WERI-Rb-1 (cell line): ENCODE results near the gene ATP6V1G1.
A peak's percentile ranks its signal among the peaks of the same experiment; 100 is the strongest.

Experiments
- DNase-seq: peaks from one replicate; pipeline ENCODE4 v3.0.0-alpha.2; 2020
- H3K27ac ChIP-seq: fragments of 250-450 bp; sonication (Bioruptor Pico); 2 replicates; pipeline ENCODE4 v1.5.1; 2020; ENCODE audit warnings: mild to moderate bottlenecking, moderate library complexity
- H3K27me3 ChIP-seq: fragments of 250-450 bp; sonication (Bioruptor Pico); 2 replicates; pipeline ENCODE4 v1.5.1; 2021; ENCODE audit warnings: mild to moderate bottlenecking, low read depth, moderate library complexity; ENCODE audit not compliant: insufficient read depth, severe bottlenecking
- H3K36me3 ChIP-seq: fragments of 250-450 bp; sonication (Bioruptor Pico); 2 replicates; pipeline ENCODE4 v1.5.1; 2020; ENCODE audit warnings: mild to moderate bottlenecking, moderate library complexity
- H3K4me3 ChIP-seq: 2 replicates; pipeline ENCODE4 v1.5.1; 2011; ENCODE audit warnings: low read depth, mild to moderate bottlenecking, control low read depth, low read length
- H3K9me3 ChIP-seq: fragments of 250-450 bp; sonication (Bioruptor Pico); 2 replicates; pipeline ENCODE4 v1.5.1; 2021; ENCODE audit warnings: mild to moderate bottlenecking, moderate library complexity; ENCODE audit not compliant: severe bottlenecking
- CTCF ChIP-seq: IDR thresholded peaks from 2 replicates; pipeline ENCODE4 v1.5.1; 2011; ENCODE audit warnings: low read depth, mild to moderate bottlenecking, control low read depth, inconsistent platforms, low read length

Gene ATP6V1G1

DNA sequence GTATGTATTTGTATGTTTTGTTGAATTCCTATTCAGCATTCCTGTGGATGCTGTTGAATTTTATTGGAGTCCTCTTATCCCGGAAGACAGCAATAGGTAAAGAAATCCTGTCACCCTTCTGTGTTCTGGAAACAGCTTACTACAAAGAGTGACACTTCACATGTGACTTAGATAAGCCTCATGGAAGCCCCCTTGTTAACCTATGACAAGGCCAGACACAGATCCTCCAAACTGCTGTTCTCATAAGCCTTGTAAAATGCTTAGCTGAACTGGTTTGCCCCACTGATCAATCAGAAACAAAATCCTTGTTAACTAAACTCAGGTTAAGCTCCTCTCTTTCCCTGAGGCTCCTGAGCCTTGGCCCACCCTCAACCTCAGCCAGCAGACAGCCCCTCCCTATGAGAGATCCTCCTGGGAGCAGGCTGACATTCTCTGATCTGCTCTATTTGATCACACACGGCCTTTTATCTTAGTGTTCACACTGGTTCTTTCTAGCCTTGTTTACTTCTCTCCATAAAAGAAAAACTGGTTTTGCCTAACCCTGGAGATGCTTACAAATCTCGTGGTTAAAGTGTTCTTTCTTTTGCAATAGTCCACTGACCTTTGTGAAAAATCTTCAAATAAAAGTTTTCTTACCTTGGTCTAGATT is 29.4 kb upstream of the ATP6V1G1 start:
- Histone ChIP-seq H3K9me3 (no peaks in the 10 kb centered on the region), H3K4me3 (no peak overlapping the region), H3K27ac (peak overlapping the region; percentile 54), H3K27me3 (no peaks in the 10 kb centered on the region), H3K36me3 (no peaks in the 10 kb centered on the region)
- DNase-seq: peak; percentile 92
- TF ChIP-seq CTCF: no peak

- H3K4me3 ChIP-seq: no peak overlapping the region
- TF ChIP-seq CTCF: no peak
- H3K27me3 ChIP-seq: no peaks in the 10 kb centered on the region
- H3K9me3 ChIP-seq: no peaks in the 10 kb centered on the region
- no peaks in the 10 kb centered on the region for H3K36me3 ChIP-seq
- no peak for DNase-seq
- H3K27ac ChIP-seq: no peak overlapping the region
Measured at GRCh38 chr9:114559830-114560513, 27.6 kb upstream of the ATP6V1G1 start.

DNA sequence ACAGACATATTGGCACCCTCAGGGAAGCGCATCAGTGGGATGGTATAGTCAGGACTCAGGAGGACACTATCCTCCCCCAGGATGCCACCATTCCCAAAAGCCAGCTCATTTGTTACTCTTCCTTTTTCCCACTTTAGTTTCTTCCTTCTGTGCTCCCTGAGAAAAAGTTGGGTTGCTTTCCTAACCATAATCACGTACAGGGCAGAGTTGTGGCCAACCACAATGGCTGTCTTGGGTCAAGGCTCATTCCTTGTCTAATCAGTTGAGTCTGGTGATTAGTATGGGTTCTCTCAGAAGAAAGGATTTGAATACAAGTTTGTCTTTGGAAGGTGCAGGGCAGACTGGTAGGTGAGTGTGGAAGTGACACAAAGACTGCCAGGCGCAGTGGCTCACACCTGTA is 26.6 kb upstream of the ATP6V1G1 start:
- DNase-seq: no peak
- no peak overlapping the region for H3K27ac ChIP-seq
- no peaks in the 10 kb centered on the region for H3K9me3 ChIP-seq
- no peaks in the 10 kb centered on the region for H3K27me3 ChIP-seq
- no peak overlapping the region for H3K4me3 ChIP-seq
- no peak for TF ChIP-seq CTCF
- no peaks in the 10 kb centered on the region for H3K36me3 ChIP-seq

DNA sequence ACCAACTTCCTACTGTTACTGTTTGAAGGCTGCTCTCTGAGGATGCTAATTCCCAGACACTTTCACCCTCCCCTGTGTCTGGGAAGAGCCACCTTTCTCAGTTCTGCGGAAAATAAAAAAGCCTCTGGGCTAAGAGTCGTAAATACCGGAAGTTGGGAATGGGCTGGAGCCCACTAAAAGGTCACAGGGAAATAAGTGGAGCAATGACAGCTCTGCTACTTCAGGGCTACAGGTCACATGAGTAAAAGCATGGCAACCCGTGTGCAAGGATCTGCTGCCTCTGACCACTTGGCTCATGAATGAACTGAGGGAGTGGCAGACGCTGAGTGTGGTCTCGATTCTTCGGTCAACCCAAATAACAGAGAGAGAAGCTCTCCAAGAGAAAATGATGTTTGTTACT is 25.8 kb upstream of the ATP6V1G1 start:
- Histone ChIP-seq H3K36me3 (no peaks in the 10 kb centered on the region), H3K4me3 (no peak overlapping the region), H3K27ac (no peak overlapping the region), H3K9me3 (no peaks in the 10 kb centered on the region), H3K27me3 (no peaks in the 10 kb centered on the region)
- no peak for TF ChIP-seq CTCF
- no peak for DNase-seq

- TF ChIP-seq CTCF: no peak
- H3K4me3 ChIP-seq: no peak overlapping the region
- no peak overlapping the region for H3K27ac ChIP-seq
Measured at GRCh38 chr9:114565204-114565603, 22.4 kb upstream of the ATP6V1G1 start.

DNA sequence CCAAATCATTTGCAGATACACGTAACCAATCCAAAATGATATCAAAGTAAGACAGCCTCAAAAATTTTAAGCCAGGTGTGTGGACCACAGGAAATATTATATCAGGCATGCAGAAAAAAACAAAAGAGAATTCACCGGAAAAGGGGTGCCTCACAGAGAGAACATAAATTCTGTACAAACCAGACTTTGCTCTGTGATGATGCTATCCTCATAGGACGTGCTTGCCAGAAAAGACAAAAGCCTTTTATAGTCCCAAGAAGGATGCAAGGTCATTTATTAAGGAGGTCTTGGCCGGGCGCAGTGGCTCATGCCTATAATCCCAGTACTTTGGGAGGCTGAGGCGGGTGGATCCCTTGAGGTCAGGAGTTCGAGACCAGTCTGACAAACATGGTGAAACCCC is 16.8 kb upstream of the ATP6V1G1 start:
- no peaks in the 10 kb centered on the region for H3K9me3 ChIP-seq
- no peak for TF ChIP-seq CTCF
- H3K36me3 ChIP-seq: no peaks in the 10 kb centered on the region
- no peak for DNase-seq
- H3K4me3 ChIP-seq: no peak overlapping the region
- H3K27me3 ChIP-seq: no peaks in the 10 kb centered on the region
- H3K27ac ChIP-seq: no peak overlapping the region

More at GRCh38 chr9:114565204-114565603, 22.4 kb upstream of the ATP6V1G1 start:
- DNase-seq: no peak
- no peaks in the 10 kb centered on the region for H3K27me3 ChIP-seq
- no peaks in the 10 kb centered on the region for H3K9me3 ChIP-seq
- H3K36me3 ChIP-seq: no peaks in the 10 kb centered on the region
